K562 (cell line): ENCODE results near the gene ACOT13. TPM values are rescaled to one million over a fixed set of nuclear protein-coding genes. Genes with fewer than 3 reads are reported as not detected.

ENCODE experiments used
- ARID3B ChIP-seq: fragments of 250-450 bp; sonication (Bioruptor Pico); IDR thresholded peaks from 2 replicates; pipeline ENCODE4 v1.4.0; 2020; ENCODE audit warnings: borderline replicate concordance
- CREM ChIP-seq: IDR thresholded peaks from 2 replicates; pipeline ENCODE4 v1.6.1; 2014; ENCODE audit warnings: antibody characterized with exemption, low read depth
- CTBP1 ChIP-seq: fragments of 450-650 bp; IDR thresholded peaks from 2 replicates; pipeline ENCODE4 v1.6.1; 2016; ENCODE audit warnings: borderline replicate concordance
- CXXC5 ChIP-seq: fragments of 250-450 bp; sonication (Bioruptor Pico); IDR thresholded peaks from 2 replicates; pipeline ENCODE4 v1.8.0; 2022; ENCODE audit warnings: inconsistent platforms, mild to moderate bottlenecking, moderate library complexity
- DDX20 ChIP-seq: fragments of 450-650 bp; IDR thresholded peaks from 2 replicates; pipeline ENCODE4 v1.6.1; 2016; ENCODE audit warnings: missing genetic modification characterization, low read depth, mild to moderate bottlenecking, missing compliant biosample characterization, moderate library complexity
- ETV1 ChIP-seq: fragments of 450-650 bp; conservative IDR thresholded peaks from 2 replicates; pipeline ENCODE4 v1.6.1; 2016; ENCODE audit warnings: missing genetic modification characterization, control low read depth, low read depth, missing compliant biosample characterization
- FOSL1 ChIP-seq: fragments of 200-800 bp; sonication (Bioruptor generic); conservative IDR thresholded peaks from 2 replicates; pipeline ENCODE4 v1.6.1; 2016; ENCODE audit warnings: missing genetic modification characterization, missing compliant biosample characterization
- GTF2E2 ChIP-seq: fragments of 200-800 bp; sonication (Bioruptor generic); IDR thresholded peaks from 2 replicates; pipeline ENCODE4 v1.6.1; 2016; ENCODE audit warnings: missing genetic modification characterization, missing compliant biosample characterization
- HDAC1 ChIP-seq, 2 experiments: fragments of 450-650 bp; IDR thresholded peaks; 2 replicates each; pipeline ENCODE4 v1.6.1; 2016 to 2017; ENCODE audit warnings: inconsistent platforms in 1 of 2, mild to moderate bottlenecking in 1 of 2, moderate library complexity in 1 of 2
- HDAC2 ChIP-seq: fragments of 450-650 bp; IDR thresholded peaks from 2 replicates; pipeline ENCODE4 v1.6.1; 2016; ENCODE audit warnings: mild to moderate bottlenecking
- HMGXB4 ChIP-seq: sonication (generic); formaldehyde crosslinking; IDR thresholded peaks from 2 replicates; pipeline ENCODE4 v1.8.1; 2023; ENCODE audit warnings: mild to moderate bottlenecking, missing genetic modification reagents
- HNRNPLL ChIP-seq: fragments of 200-400 bp; formaldehyde crosslinking; IDR thresholded peaks from 2 replicates; pipeline ENCODE4 v1.6.1; 2017; ENCODE audit warnings: low read length, low read depth, mild to moderate bottlenecking; ENCODE audit not compliant: poor library complexity, severe bottlenecking
- MITF ChIP-seq: IDR thresholded peaks from 2 replicates; pipeline ENCODE4 v1.6.1; 2014; ENCODE audit warnings: antibody characterized with exemption
- MTA3 ChIP-seq: fragments of 450-650 bp; formaldehyde crosslinking; IDR thresholded peaks from 2 replicates; pipeline ENCODE4 v1.6.1; 2017; ENCODE audit warnings: mild to moderate bottlenecking, borderline replicate concordance
- NFIC ChIP-seq: fragments of 450-650 bp; IDR thresholded peaks from 2 replicates; pipeline ENCODE4 v1.6.1; 2017; ENCODE audit warnings: mild to moderate bottlenecking, inconsistent platforms
- PHF8 ChIP-seq: fragments of 200-600 bp; sonication (generic); IDR thresholded peaks from 2 replicates; pipeline ENCODE4 v1.6.1; 2012; ENCODE audit warnings: mixed run types, mild to moderate bottlenecking, inconsistent platforms, low read length, moderate library complexity, borderline replicate concordance
- RAD51 ChIP-seq: fragments of 450-650 bp; IDR thresholded peaks from 2 replicates; pipeline ENCODE4 v1.7.1; 2016; ENCODE audit warnings: low read depth, mild to moderate bottlenecking, borderline replicate concordance
- RBM22 ChIP-seq: fragments of 200-400 bp; formaldehyde crosslinking; IDR thresholded peaks from 2 replicates; pipeline ENCODE4 v1.6.1; 2018; ENCODE audit warnings: low read length, low read depth; ENCODE audit not compliant: poor library complexity, severe bottlenecking
- RBM39 ChIP-seq: fragments of 200-400 bp; formaldehyde crosslinking; optimal IDR thresholded peaks from 2 replicates; pipeline ENCODE3; 2018; ENCODE audit warnings: low read depth, low read length
- RNF2 ChIP-seq: sonication (generic); IDR thresholded peaks from 2 replicates; pipeline ENCODE4 v1.6.1; 2016
- SRSF3 ChIP-seq: fragments of 200-400 bp; formaldehyde crosslinking; IDR thresholded peaks from 2 replicates; pipeline ENCODE4 v1.6.1; 2016; ENCODE audit warnings: mild to moderate bottlenecking, low read length, moderate library complexity; ENCODE audit not compliant: insufficient read depth
- TAF15 ChIP-seq: fragments of 200-400 bp; formaldehyde crosslinking; IDR thresholded peaks from 2 replicates; pipeline ENCODE4 v1.6.1; 2017; ENCODE audit warnings: mild to moderate bottlenecking, low read depth, low read length, moderate library complexity
- ZNF584 ChIP-seq: fragments of 200-800 bp; sonication (Bioruptor generic); IDR thresholded peaks from 2 replicates; pipeline ENCODE4 v1.6.1; 2016; ENCODE audit warnings: low read depth, mild to moderate bottlenecking, missing genetic modification characterization, missing compliant biosample characterization
- ZNF766 ChIP-seq: fragments of 200-800 bp; sonication (Bioruptor generic); conservative IDR thresholded peaks from 2 replicates; pipeline ENCODE4 v1.6.1; 2016; ENCODE audit warnings: missing genetic modification characterization, missing compliant biosample characterization
- polyA plus RNA-seq, 8 experiments: library from polyadenylated mRNA; depleted of rRNA in 4 of 8; stranded (reverse) in 5 of 8; unstranded in 3 of 8; fragments of >200 nt; fragmentation: Nextera tagmentation in 2 of 8; fragmentation: Illumina TruSeq in 1 of 8; extraction: Ambion mirVana in 2 of 8; extraction: Trizol in 1 of 8; gene quantifications; 2 replicates each; pipeline versions ENCODE4 v1.2.1 to v1.2.3, GENCODE V29; 2011 to 2014; ENCODE audit warnings: inconsistent platforms in 1 of 8, missing spikeins in 1 of 8
- total RNA-seq, 7 experiments: library from RNA; depleted of rRNA in 6 of 7; stranded (reverse); fragments of >200 nt in 6 of 7; fragmentation: Illumina TruSeq in 2 of 7; extraction: Trizol in 2 of 7; gene quantifications; 2 replicates each; pipeline versions ENCODE4 v1.2.1 to v1.2.3, GENCODE V29; 2011 to 2021; ENCODE audit warnings: low replicate concordance in 1 of 7

The ACOT13 gene
- total and polyA plus RNA-seq, 9 of the 15 experiments (the other 6 are each of a cell fraction or from before 2014, with no cell fraction given), result 14.1 to 129 (median 65.7) TPM

GRCh38 chr6:24720604-24721460, 54.0 kb downstream of the ACOT13 start (continued):
- TF ChIP-seq ZNF766 (CRISPR knock-in tag) (peak; percentile 10; the same call in 1 of the 2 replicates), RBM22 (peak; percentile 96), RAD51 (peak; percentile 64; the same call in 1 of the 2 replicates), SRSF3 (0 out of 2 replicates have a peak, but pooled peaks have one; percentile 51), DDX20 (tag) (no peak), ARID3B (no peak), TAF15 (0 out of 2 replicates have a peak, but pooled peaks have one; percentile 9), FOSL1 (peak; percentile 77), HDAC1 (IDR thresholded peaks at IDR 0.05) (peak in 1 of 2 experiments; percentile 18; a peak in 1 of 4 replicates), ETV1 (tag) (peak; percentile 86), ZNF584 (CRISPR knock-in tag) (0 out of 2 replicates have a peak, but pooled peaks have one; percentile 16), PHF8 (peak; percentile 87), HNRNPLL (peak; percentile 72), GTF2E2 (tag) (peak; percentile 98), RNF2 (peak; percentile 12; the same call in 1 of the 2 replicates), MTA3 (peak; percentile 72), CREM (peak; percentile 98), CXXC5 (CRISPR knock-in tag) (peak; percentile 87), HDAC2 (no peak), CTBP1 (peak; percentile 33; the same call in 1 of the 2 replicates), NFIC (peak; percentile 55; the same call in 1 of the 2 replicates), HMGXB4 (CRISPR knock-in tag) (peak; percentile 72; the same call in 1 of the 2 replicates), RBM39 (peak; percentile 89), MITF (peak; percentile 71)
